Skin of body (tissue), 2 donors: Measurements from ENCODE around the gene BAG3. TPM values are rescaled to one million over a fixed set of nuclear protein-coding genes. Genes with fewer than 3 reads are reported as not detected.
"Not testable (repeated sequence)": the region's sequence is repeated elsewhere in the genome, so short reads cannot be mapped to it uniquely, and the experiment has no call there.

Experiments used
- DNase-seq: peaks from one replicate; lab custom pipeline; 2025; lab: John Stamatoyannopoulos, UW
- total RNA-seq: library from RNA; depleted of rRNA; stranded (reverse); fragments of >200 nt; gene quantifications from one replicate; pipeline ENCODE4 v1.2.3, GENCODE V29; 2014

Gene BAG3
- total RNA-seq, 1 donor from 2014 or later = 11.6 TPM

DNA sequence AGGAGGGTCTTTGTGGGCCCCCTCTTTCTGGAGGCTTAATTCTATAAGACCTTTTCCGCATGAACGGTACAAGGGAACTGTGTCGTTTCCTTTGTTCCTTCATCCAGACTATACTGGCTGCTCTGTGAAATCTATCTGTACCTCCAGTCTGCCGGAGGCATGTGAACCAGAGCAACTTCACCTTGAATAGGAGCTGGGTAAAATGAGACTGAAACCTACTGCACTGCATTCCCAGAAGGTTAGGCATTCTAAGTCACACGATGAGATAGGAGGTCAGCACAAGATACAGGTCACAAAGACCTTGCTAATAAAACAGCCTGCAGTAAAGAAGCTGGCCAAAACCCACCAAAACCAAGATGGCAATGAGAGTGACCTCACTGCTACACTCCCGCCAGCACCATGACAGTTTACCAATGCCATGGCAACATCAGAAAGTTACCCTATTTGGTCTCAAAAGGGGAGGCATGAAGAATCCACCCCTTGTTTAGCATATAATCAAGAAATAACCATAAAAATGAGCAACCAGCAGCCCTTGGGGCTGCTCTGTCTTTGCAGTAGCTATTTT lies 37.9 kb downstream of the BAG3 start:
- DNase-seq = no peak

DNA sequence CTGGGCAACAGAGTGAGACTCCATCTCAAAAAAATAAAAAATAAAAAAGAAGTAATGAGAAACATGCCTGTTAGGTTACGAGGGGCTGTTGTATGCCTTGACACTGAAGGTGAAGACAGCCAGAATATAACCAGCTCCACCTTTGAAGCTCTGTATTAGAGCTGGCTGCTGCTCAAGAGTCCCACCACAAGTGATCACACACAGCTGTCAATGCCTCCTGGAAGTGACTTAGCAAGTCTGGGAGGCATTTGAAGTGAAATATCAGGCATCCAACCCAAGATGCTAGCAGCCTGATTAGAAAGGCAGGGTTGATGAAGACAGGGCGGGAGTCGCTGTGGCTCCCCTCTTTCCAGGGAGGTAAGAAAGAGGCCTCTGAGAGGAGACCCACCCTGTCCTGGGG lies 40.5 kb downstream of the BAG3 start:
- no peak for DNase-seq

DNA sequence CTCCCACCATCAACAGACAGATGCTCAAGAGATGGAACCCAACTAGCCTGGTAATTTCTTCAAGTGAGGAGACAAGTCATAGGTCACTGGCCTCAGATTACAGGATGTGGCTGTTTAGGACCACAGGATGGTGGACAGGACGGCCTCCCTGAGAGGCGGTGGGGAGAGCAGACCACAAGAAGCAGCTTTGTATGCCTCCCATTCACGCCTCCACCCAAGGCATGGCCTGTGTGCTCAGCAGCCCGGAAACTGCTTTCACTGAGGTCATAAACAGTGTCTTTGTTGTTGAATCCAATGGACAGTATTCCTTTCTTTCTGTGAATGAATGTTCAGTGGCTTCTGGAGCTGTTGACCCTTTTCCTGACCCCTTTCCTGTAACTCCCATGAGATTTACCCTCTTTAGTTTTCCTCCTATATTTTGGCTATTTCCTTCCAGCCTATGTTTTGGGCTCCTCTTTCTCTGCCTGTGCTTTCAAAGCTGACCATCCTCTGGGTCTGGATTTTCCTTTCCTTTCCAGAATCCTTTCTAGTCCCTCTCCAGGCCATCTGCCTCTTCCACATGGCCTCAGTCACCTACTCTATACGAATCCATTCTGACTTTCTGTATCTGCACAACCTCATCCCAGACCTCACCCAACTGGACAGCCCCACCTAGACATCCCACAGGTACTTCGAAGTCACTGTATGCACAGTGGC lies 42.2 kb downstream of the BAG3 start:
- DNase-seq = peak; percentile 17

DNA sequence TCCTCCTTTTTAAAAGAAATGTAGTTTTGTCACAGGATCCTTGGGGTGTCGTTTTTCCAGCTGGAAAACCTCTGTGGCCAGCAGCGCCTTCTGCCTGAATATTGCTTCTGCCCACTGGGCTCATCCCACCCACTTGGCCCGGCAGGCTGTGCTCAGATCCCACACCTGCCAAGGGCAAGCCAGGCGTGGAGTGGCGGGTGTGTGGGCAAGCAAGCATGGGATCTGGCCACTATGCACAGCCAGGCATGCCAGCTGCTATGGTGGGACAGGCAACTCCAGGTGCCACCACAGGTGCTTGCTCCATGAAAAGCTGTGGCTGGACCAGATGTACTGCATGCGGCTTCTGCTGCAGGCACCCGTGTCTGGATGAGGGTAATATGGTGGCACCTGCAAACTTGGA lies 43.4 kb downstream of the BAG3 start:
- DNase-seq = no peak

DNA sequence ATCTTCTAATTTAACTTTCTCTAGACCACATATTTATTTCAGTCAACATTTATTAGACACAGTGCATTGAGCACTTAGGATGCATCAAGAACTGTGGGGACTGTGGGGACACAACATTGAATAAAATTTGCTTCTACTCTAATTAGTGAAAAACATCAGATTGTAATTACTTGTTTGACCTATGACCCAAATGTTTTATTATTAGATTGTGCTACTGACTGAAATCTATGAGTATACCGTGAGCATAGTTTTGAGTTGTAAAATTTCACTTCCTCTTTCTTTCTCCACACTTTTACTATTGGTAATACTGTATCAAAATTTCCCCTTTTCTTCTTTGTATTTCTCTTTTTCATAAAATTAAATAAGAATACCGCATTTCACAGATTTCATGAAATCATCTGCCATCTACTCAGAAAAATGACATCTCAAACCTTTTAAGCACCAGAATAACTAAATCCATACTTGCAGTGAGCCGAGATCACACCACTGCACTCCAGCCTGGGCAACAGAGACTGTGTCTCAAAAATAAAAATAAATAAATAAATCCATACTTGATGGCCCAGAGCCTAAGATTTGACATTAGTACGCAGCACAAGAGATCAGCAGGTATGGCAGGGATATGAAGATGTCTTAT lies 49.3 kb downstream of the BAG3 start:
- no peak for DNase-seq

DNA sequence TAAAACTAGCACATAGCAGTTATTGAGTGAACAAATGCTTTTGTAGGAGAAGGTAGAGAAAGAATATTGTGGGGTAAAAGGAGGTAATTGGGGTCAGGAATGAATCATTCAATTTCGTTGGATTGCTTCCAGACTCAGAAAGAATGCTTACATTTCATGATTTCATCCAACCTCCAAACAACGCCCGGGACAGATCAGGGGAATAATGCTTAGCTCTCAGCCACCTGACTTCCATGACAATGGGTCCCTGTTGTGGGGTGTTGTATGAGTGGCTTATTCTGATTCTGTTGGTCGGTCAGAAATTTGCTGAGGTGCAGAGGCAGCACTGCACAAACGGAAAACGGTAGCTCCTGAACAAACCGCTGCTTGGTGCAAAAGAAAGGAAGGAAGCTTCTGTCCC lies 50.7 kb downstream of the BAG3 start:
- no peak for DNase-seq

DNA sequence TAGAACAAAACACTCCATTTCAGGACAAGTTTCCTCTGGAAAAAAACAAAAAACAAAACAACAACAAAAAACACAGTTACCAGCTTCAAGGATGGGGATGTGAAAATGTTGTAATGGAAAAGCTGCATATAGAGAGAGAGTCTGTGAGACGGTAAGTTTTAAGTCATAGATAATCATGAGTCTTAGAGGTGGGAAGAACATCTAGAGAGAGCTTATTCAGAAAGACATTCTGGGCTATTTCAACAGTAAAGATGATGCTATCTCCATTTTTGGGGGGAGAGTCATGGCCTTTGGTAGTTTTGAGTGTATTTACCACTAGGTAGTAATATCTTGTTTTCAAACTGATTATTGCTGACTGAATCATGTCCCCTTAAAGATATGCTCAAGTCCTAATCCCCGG lies 51.4 kb downstream of the BAG3 start:
- DNase-seq = no peak

DNA sequence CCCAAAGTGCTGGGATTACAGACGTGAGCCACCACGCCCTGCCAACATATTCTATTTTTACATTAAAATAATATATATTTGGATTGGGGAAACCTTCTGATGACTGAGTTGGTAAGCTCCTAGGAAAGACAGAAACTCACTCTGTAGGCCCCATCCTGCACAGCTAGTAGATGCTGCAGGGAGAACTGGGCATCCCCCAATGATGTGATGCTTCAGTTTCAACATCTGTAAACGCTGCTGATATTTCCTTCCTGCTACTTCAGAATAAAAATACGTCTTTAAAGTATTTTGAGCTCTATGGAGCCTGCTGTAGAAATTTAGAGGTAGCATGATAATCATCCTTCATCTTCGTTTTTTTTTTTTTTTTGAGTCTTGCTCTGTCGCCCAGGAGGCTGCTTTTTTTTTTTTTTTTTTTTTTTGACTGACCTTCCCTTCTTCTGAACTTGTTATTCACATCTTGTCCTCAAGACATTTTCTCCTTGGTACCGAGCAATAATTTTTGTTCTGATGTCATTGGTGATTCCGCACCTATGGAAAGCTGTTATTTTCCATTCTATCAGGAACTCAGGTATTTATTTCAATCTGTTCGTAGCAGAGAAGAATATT lies 52.8 kb downstream of the BAG3 start:
- DNase-seq = no peak

DNA sequence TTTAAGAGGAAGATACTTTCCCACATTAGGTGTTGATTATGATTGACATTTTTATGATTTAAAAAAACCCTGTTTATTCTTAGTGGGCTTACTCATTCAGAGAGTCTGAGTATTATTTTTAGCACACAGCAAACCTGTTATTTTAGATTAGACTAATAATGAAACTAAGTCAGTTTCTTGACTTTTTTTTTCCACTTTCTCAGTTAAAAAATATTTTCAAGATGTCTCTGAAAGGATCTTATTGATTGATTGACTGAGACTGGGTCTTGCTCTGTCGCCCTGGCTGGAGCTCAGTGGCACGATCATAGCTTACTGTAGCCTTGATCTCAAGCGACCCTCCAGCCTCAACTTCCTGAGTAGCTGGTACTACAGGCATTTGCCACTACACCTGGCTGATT lies 54.3 kb downstream of the BAG3 start:
- DNase-seq = no peak

DNA sequence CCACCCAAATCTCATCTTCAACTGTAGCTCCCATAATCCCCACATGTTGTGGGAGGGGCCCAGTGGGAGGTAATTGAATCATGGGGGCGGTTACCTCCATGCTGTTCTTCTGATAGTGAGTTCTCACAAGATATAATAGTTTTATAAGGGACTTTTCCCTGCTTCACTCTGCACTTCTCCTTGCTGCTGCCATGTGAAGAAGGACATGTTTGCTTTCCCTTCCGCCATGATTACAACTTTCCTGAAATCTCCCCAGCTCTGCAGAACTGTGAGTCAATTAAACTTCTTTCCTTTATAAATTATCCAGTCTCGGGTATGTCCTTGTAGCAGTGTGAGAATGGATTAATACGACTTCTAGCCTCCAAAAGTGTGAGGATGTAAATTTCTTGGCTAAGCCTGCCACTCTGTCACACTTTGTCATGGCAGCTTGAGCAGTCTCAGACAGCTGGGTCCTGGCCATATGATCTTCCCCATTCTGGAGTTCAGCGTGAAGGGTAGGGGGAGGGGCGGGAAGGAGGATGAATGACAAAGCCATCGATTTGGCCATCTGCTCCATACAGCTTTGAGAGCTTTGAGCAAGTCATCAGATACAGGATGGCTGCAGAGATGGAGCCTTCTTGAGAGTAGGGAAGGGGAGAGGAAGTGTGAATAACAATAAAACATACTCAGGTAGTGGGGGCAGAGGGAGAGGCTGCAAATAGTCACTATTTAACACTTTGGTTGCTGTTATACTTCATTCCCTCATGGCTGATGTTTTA lies 55.5 kb downstream of the BAG3 start:
- no peak for DNase-seq

DNA sequence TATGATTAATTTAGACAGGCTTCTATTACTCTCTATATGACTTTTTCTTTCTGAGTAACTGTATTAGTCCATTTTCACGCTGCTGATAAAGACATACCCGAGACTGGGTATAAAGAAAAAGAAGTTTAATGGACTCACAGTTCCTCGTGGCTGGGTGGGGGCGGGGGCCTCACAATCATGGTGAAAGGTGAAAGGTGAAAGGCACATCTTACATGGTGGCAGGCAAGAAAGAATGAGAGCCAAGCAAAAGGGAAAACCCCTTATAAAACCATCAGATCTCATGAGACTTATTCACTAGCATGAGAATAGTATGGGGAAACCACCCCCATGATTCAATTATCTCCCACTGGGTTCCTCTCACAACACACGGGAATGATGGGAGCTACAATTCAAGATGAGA lies 56.2 kb downstream of the BAG3 start:
- DNase-seq = not testable (repeated sequence)

DNA sequence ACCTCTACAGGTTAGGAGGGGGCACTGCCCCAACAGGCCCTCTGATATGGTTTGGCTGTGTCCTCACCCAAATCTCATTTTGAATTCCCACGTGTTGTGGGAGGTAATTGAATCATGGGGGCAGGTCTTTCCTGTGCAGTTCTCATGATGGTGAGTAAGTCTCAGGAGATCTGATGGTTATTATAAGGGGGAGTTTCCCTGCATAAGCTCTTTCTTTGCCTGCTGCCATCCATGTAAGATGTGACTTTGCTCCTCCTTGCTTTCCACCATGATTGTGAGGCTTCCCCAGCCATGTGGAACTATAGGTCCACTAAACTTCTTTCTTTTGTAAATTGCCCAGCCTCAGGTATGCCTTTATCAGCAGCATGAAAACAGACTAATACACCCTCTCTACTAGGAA lies 59.8 kb downstream of the BAG3 start:
- DNase-seq = not testable (repeated sequence)

DNA sequence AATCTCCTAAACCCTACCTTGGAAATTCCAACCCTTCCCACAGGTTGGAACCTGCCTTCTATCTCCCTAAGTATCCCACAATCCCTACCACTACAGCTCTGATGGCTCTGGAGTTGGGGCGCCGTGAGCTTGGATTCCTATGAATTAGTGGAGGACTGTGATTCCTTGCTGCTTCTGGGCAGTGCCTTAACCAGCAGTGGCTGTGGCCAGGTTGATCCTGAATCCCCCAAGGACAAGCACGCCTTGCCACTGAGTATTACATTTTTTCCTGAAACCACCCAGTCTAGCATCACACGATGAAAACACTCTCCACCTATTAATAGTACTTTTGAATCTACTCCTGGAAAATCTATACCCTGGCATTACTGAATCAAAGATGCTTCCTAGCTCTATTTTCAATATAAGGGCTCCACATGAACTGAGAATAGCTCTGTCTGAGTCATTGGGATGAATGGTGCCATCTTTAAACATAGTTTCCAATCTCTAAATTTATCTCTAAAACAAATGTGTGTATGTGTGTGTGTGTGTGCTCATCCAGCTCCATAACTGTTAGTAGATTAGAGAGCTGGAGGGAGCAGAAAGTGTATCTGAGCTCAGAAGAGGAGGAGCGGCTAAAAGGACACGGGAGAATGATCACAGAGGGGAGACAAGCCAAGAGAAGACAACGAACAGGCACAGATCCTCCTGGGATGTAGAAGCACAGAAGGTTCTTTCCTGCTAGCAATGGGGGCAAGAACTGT lies 62.7 kb downstream of the BAG3 start:
- no peak for DNase-seq

DNA sequence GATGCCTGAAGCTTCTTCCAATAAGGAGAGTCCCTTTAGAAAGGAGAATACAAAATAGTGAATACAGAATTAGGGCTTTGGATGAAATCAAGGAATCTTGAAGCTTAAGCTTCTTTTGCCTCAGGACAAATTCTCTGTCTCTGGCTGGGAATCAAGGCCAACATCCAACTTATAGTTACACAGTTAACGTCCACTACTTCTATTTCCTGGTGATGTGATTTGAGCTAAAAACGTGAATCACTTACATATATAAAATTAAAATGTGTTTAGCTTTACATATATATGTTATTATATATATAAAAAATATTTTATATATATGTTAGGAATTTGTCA lies 63.3 kb downstream of the BAG3 start:
- no peak for DNase-seq

DNA sequence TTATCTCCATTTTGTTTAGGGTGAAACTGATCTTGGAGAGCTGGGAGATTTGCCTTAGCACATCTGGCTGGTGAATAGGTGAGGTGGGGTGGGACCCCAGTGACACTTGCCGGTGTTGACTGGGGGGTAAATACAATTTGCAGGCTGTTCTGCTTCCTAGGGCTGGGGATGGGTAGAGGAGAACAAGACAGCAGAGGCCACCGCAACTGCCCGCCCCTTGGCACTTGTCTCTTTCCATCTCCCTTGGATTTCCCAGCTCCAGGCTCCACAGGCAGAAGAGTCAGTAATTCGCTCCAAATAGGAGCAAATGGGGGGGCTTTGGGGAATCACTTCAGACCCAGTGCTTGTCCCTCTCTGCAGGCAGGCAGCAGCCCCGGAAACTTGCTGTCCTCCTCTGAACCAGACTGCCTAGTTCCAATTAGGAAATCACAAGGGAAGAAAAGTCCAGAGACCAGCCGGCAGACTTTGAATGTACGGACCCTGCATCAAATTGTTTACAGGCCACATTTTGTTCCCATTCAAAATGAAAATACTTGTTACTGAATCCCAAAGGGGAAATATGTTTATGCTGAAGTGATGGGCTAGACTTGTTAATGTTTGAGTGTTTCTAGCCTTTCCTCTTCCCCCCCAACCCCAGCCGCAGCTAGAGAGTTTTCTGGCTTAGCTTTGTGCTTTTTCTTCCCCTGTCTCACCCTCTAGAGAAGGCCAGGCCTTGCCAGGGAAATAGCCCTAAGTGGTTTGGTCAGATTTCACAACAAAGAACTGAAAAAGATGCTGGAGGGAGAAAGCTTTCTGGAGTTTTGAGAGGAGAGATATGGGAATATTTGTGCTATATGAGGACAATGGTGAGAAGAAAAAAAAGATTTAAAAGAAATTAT lies 64.7 kb downstream of the BAG3 start:
- no peak for DNase-seq

DNA sequence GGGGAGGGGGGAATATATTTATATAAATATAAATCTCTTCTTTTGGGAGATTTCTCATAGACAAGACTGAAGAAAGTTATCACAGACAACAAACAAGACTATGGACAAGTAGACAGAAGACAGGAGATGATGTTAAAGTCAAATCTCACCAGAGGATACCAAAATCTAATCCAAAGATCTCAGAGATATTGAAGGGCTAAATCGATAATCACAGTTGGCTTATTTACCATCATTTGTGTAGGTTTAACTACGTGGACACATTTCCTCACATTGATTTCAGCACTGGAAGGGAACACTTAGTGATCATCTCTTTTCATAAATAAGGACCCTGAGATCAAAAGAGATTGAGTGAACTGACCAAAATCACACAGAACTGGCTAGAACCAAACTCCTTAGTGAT lies 72.0 kb downstream of the BAG3 start:
- no peak for DNase-seq

DNA sequence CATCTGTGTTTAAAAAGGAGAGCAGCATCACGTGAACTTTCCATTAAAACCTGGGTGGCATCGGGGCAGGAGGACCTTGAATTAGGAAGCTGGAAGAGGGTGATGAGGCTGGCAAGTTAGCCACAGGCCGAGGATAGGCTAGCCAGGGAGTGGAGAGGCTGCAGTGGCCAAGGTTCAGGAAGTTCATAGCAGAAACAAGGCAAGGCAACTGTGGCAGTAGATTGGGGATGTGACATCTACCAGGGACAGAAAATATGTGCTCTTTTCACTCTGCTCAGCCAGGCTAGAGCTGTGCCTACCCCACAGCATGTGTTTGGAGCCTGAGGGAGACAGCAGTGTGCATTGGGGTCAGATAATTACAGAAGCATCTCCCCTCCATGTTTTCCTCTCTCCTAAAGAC lies 72.4 kb downstream of the BAG3 start:
- no peak for DNase-seq

DNA sequence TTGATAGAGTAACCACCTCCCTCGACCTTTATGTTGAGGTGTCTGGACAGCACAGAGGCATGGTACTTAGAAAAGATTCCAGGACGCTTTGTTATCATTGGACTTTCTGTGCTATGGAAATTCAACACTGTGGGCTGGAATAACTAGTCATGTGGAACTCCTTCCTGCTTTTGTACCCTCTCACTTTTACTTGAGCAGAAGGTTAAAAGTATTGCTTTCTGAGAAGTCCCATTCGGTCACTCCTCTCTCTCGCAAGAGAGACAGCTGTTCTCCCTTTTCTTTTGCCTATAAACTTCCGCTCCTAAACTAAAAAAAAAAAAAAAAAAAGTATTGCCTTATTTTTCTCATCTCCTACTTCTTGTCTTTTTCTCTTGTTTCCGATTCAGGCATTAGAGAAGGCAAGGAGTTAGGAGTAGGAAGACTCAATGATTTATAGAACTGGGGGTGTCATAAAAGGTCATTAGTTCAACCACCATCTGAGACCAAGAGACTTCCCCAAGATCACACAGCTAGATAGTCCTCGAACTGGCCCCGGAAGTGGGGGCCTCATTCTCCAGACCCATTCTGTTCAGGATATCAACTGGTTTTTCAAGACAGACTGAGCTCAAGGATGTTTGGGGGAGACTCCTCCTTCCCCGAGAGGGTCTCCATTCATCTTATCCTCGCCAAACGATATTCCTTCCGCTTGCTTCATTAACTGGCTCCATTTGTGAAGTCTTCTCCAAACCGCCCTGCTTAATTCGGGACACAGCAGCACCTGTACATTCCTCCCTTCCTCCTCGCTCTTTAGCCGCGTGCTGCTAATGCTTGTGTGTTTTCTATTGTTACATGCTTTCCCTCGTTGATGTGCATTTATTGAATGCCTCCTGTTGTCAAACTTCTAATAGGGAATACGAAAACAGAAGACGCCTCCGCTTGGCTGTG lies 73.7 kb downstream of the BAG3 start:
- DNase-seq = peak; percentile 52

DNA sequence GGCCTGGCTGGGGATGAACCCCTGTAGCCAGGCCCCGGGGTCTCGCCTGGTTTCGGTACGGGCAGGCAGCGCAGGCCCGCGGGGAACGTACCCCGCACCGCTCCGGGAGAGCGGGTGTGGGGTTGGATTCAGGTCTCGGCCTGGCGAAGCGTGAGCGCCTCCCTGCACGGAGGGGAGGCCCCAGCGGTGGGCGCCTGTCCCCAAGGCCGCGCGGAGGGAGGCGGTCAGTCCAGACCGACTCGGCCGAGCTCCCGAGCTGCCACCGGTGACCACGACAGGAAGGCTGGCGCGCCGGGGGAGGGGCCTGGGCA lies 74.3 kb downstream of the BAG3 start:
- DNase-seq = no peak
